IPS-NIHi7 (cell line): Measurements from ENCODE around the gene CFAP73.

ENCODE experiments used
- DNase-seq: peaks from one replicate; pipeline ENCODE4 v3.0.0; 2012; ENCODE audit warnings: mixed read lengths; ENCODE audit errors: extremely low spot score

CFAP73 gene

GRCh38 chr12:113163030-113163360 is 13.5 kb downstream of the CFAP73 start:
- DNase-seq, result no peak

DNA sequence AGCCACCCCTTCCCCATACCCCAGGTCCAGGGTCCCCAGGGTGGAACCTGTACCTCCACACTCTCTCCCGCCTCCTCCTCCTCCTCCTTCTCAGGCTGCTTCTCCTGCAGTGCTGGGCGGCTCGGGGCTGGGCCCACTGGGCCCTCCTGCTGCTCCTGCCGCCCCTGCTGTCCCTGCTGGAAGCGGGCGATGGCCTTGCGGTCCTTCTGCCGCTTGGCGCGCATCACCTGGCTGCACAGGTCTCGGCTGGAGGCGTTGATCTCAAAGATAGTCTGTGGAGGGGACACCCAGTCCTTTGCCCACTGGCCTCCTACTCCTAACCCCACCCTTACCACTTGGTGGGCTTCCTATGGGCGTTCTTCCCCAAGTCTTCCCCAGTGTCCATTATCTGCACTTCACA is 14.5 kb downstream of the CFAP73 start:
- DNase-seq, result no peak

DNA sequence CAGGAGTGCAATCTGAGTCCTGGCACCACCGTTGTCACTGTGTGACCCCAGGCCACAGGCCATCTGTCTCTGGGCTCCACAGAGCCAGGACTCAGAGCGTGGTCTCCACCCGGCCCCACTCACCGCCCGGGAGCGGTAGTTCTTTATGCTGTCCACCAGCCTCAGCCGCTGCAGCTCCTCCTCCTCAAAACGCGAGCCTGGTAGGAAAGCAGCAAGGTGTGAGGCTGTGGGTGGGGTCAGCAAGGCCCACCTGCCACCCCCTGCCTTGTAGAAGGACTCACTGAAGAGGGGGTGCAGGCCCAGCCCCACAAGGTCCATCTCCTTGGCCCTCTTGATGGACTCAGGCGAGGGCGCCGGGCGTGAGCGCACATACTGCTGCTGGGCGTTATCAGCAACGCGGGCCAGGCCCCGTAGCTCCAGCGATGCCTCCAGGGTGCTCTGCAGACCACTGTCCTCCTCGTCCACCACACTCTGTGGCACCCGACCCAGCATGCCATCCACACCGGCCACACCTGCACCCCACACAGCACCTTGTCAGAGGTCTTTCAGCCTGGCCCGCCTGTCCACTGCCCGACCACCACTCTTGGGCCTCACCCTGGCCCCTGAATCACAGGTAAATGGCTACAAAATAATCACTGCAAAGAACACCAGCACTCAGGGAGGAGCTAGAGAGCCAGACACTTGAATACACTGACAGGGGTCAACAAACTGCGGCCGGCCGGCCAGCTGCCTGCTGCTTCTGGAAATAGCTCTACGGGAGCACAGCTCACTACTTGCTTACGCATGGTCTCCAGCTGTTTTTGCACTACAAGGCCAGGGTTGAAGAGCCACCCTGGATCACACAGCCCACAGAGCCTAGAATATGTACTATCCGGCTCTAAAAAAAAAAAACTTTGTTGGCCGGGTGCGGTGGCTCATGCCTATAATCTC is 16.3 kb downstream of the CFAP73 start:
- no peak for DNase-seq

GRCh38 chr12:113167868-113168267 is 18.3 kb downstream of the CFAP73 start:
- DNase-seq, result no peak

- no peak for DNase-seq
Measured at GRCh38 chr12:113169697-113170096, 20.2 kb downstream of the CFAP73 start.

DNA sequence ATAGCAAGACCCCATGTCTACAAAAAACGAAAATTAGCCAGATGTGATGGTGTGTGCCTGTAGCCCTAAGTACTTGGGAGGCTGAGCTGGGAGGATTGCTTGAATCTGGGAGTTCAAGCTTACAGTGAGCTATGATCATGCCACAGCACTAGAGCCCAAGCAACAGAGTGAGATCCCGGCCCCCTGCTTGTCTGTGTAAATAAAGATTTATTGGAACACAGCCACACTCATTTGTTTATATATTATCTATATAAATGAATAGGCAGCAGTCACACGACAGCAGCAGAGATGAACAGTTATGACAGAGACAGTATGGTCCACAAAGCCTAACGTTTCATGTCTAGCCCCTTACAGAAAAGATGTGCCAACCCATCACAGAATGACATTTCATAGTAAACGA is 20.9 kb downstream of the CFAP73 start:
- DNase-seq, result no peak

GRCh38 chr12:113170926-113171325 is 21.4 kb downstream of the CFAP73 start:
- DNase-seq, result no peak

DNA sequence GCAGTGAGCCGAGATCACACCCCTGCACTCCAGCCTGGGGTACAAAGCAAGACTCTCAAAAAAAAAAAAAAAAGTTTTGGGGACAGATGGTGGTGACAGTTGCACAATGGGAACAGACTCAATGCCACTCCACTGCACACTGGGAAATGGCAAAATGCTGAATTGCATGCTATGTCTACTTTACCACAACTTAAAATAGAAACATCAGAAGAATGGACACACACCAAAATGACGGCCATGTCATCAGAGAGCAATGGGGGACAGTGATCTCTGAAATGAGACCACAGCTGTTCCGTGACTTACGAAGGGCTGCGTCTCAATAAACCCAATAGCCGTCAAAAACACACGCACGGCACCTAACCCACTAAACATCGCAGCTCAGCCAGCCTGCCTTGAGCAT is 22.0 kb downstream of the CFAP73 start:
- DNase-seq, result no peak

GRCh38 chr12:113172185-113172584 is 22.7 kb downstream of the CFAP73 start:
- no peak for DNase-seq

- no peak for DNase-seq
Measured at GRCh38 chr12:113173081-113173698, 23.7 kb downstream of the CFAP73 start.

DNA sequence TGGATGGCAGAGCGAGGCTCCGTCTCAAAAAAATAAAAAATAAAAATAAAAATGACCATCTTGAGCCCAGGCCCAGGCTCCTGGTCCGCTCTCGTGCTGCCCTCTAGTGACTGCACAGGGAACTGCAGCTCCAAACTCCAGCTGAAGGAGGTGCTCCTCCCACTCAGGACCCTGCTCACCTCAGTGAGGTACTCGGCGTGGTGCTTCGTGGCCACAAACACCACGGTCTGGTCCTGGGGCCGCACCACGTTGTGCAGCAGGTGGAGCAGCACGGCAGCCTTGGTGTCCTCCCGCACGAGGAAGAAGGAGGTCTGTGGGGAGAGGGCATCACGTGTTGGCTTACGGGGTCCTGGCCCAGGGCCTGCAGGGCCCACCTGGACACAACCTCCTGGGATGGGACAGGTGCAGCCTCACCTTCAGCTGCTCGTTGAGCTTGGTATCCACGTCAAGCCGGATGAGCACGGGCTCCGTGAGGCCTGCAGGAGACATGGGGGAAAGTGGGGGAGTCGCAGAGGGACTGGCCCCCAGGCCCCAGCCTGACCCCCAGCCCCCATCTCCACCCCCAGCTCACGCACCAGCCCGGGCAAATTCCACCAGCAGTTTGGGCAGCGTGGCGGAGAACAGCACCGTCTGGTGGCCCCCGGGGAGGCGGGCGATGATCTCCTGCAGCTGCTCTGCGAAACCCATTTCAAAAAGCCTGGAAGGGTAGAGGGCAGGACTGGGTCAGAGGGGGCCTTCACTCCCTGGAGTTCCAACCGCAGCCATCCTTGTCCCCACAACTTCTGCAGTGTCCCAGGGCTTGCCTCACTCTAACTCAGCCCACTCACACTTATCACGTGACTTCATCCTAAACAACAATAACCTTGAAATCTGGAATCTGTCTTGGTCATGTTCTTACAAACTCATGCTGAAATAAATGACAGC is 25.2 kb downstream of the CFAP73 start:
- DNase-seq, result peak; percentile 88

GRCh38 chr12:113179023-113179422 is 29.5 kb downstream of the CFAP73 start:
- no peak for DNase-seq

DNA sequence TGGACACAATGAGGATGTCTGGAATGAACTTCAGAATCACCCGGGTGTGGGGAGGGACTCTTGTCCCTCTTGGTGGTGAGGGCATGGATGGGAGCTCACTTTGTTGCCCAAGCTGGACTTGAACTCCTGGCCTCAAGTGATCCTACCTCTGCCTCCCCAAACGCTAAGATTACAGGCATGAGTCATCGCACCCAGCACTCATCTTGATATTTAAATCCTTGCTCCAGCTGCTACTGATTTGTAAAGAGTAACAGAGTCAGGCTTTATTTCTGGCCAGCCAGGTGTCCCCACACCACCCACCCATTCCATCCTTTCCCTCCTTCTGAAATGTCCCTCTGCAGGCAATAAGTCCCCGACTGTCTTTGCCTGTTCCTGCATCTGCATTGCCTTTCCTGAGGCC is 30.8 kb downstream of the CFAP73 start:
- no peak for DNase-seq

DNA sequence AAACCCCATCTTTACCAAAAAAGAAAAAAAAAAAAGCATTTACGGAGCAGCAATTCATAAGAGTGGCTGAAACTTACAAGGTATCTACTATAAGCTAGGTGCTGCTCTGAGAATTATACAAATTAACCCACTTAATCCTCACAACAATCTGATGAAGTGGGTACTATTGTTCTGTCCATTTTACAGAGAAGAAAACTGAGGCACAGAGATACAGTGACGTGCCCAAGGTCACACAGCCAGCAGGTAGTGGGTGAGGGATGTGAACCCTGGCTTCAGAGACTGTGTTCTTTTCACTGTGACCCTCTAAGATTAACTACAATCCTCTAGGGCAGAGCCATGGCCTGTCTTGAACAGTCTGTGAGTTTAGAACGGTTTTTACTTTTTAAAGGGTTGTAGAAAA is 32.5 kb downstream of the CFAP73 start:
- no peak for DNase-seq

DNA sequence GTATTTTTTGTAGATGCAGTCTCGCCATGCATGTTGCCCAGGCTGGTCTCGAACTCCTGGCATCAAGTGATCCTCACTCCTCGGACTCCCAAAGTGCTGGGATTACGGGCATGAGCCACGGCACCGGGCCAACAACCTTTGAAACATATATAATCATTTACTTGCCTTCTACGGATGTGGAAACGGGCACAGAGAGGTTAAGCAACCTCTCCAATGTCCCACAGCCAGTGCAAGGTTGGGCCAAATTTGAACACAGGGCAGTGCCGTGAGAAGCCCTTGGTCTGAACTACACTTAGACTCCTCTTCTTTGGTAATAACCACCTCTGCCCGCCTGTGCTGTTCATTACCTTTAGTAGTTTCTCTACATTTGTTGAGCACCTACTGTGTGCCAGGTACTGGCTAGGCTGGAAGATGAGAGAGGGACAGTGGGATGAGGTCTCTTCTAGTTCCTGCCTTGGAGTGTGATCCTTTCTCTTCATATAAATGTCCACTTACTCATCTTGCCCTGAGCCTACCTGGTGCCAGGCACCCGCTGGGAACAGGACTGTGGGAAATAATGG is 33.6 kb downstream of the CFAP73 start:
- DNase-seq, result no peak

DNA sequence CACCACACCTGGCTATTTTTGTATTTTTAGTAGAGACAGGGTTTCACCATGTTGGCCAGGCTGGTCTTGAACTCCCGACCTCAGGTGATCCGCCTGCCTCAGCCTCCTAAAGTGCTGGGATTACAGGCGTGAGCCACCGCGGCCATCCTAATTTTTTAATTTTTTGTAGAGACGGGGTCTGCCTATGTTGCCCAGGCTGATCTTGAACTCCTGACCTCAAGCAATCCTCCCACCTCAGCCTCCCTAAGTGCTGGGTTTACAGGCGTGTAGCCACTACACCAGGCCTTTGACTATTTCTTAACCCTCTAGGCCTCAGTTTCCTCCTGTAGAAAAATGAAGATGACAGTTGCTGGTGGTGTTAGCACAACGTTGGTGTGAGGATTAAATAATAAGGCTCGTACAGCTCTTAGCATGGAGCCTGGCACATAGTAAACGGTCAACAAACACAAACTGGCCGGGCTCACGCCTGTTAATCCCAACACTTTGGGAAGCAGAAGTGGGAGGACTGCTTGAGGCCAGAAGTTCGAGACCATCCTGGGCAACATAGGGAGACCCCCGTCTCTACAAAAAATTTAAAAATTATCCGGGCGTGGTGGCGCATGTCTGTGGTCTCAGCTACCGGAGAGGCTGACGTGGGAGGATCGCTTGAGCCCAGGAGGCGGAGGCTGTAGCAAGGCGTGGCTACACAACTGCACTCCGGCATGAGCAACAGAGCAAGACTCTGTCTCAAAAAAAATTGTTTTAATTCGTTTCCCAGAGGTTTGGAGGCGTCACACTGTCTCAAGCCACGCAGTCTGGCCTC is 34.8 kb downstream of the CFAP73 start:
- no peak for DNase-seq

DNA sequence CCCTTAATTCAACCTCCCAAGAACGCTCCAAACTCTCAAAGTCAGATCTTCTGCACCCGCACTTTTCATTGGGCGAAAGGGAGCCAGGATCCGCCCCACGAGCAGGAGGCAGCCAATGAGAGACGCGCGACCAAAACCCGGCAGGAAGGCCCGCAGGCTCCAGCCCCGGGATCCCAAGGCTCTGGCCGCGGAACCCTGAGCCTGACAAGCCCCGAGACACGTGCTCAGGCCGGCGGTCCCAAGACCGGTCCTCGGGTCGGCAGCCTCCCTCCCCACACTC is 35.3 kb downstream of the CFAP73 start:
- peak; percentile 93 for DNase-seq

DNA sequence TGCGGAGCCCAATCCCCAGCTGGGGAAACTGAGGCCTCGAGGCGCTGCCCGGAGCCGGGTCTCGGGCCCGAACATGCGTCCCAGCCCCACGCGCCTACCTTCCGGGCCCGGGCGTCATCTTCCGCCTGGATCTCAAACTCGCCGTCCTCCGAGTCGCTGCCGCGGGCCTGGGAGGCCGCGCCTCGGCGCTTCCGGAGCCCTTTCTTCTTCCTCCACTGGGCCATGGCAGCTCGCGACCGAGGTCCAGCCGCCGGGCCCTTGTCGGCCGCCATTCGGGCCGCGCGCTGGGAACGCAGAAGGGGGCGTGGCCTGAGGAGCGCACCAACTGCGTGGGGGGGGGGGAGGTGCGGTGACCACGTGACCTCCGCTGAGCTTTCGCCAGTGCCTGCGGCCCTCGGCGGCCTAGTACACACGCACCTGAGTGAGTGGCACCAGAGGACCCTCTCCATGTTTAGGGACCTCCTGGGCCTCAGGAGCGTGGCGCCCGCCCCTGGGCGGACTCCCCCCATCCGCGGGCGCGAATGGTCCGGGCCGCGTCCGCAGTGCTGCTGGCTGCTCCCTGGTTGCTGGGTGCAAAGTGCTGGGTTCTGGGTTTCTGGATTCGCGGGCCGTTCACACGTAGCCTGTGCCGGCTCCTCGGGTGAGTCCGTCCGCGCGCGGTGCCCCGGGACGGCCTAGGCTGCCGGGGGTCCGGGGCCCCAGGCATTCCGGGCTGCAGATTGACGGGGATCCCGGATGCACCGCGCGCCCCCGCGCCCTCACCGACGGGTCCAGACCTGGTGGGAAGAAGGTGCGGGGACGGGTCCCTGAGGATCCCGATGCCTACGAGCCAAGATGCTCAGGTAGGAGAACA is 35.9 kb downstream of the CFAP73 start, which contains the start of the genes DDX54 and RITA1:
Gene DDX54 (minus strand): TSS at position 299 of the 853 bp plus-strand sequence. CDS start 27 bp downstream, at position 272.
Gene RITA1 (plus strand): TSS at position 542 of the 853 bp plus-strand sequence. CDS start 1,026 bp downstream, outside the sequence.
- peak; percentile 79 for DNase-seq

- DNase-seq, result no peak
Measured at GRCh38 chr12:113186033-113186365, 36.5 kb downstream of the CFAP73 start.

GRCh38 chr12:113186666-113187325 is 37.3 kb downstream of the CFAP73 start:
- no peak for DNase-seq
